HepG2 (cell line): ENCODE measurements around the gene RASGRF1. TPM values are rescaled to one million over a fixed set of nuclear protein-coding genes. Genes with fewer than 3 reads are reported as not detected.

Experiments used
- ATAC-seq: fragments of 200-7000 bp; cut with Tn5 transposase; 3 replicates; pipeline ENCODE4 v1.9.1; 2020; ENCODE audit warnings: mild to moderate bottlenecking, moderate library complexity
- BruUV-seq: library from RNA; stranded (reverse); fragments of 400-500 nt; replicated peaks from 2 replicates; lab custom pipeline; 2021; lab: Mats Ljungman, UMichigan
- CTCF ChIA-PET: fragments of 300-600 bp; formaldehyde crosslinking; extraction: SDS; loops from one replicate; lab custom pipeline; 2021; ENCODE audit warnings: low total read pairs, inconsistent platforms, low intra/inter-chr PET ratio; lab: Yijun Ruan, JAX
- POLR2A ChIA-PET: fragments of 350-600 bp; sonication (Branson Sonifier 250); formaldehyde crosslinking; loops from one replicate; lab custom pipeline; 2020; ENCODE audit warnings: antibody characterized with exemption, inconsistent platforms; lab: Yijun Ruan, JAX
- DNase-seq: peaks from one replicate; pipeline ENCODE4 v3.0.0-alpha.2; 2015; ENCODE audit warnings: low spot score
- FAIRE-seq: peaks from 3 replicates; lab custom pipeline; 2011; peaks lifted over from hg19 to GRCh38; lab: Jason Lieb, UNC
- H2AFZ ChIP-seq: one replicate; pipeline ENCODE4 v1.6.1; 2011; ENCODE audit warnings: low read length, inconsistent platforms
- H3K27ac ChIP-seq: fragments of 300-600 bp; 3 replicates; pipeline ENCODE4 v1.8.0; 2011; ENCODE audit warnings: mixed run types, mild to moderate bottlenecking, mixed read lengths, low read length, inconsistent platforms; ENCODE audit not compliant: insufficient read depth; ENCODE audit errors: extremely low read length
- H3K27me3 ChIP-seq, 2 experiments: fragments of 200-600 bp in 1 of 2; 2 replicates in 1 of 2; 3 replicates in 1 of 2; pipeline versions ENCODE4 v1.6.0 to v1.8.0; 2011; ENCODE audit warnings: low read length in 2 of 2, mild to moderate bottlenecking in 2 of 2, moderate library complexity in 2 of 2, inconsistent platforms in 1 of 2; ENCODE audit not compliant: insufficient read depth in 2 of 2, control insufficient read depth in 1 of 2
- H3K36me3 ChIP-seq, 2 experiments: fragments of 200-600 bp in 1 of 2; replicated peaks in 1 of 2; 2 replicates in 1 of 2; 3 replicates in 1 of 2; pipeline versions ENCODE4 v1.5.1 to v1.8.0; 2011; ENCODE audit warnings: low read length in 2 of 2, inconsistent platforms in 1 of 2; ENCODE audit not compliant: insufficient read depth in 2 of 2, control insufficient read depth in 1 of 2
- H3K4me1 ChIP-seq: 2 replicates; pipeline ENCODE4 v1.5.1; 2012; ENCODE audit warnings: low read length, inconsistent platforms; ENCODE audit not compliant: insufficient read depth
- H3K4me2 ChIP-seq: 2 replicates; pipeline ENCODE4 v1.6.0; 2011; ENCODE audit warnings: low read depth, low read length, inconsistent platforms
- H3K4me3 ChIP-seq, 3 experiments: fragments of 200-600 bp in 1 of 3; sonication (generic), shearing (Covaris generic) in 1 of 3; replicated peaks in 1 of 3; 2 replicates each; pipeline ENCODE4 v1.5.1; 2011 to 2016; ENCODE audit warnings: low read length in 3 of 3, inconsistent platforms in 2 of 3, low read depth in 2 of 3, mild to moderate bottlenecking in 2 of 3, control low read depth in 1 of 3, mixed read lengths in 1 of 3; ENCODE audit not compliant: insufficient read depth in 1 of 3
- H3K79me2 ChIP-seq: one replicate; pipeline ENCODE4 v1.6.1; 2011; ENCODE audit warnings: low read length, inconsistent platforms; ENCODE audit not compliant: insufficient read depth
- H3K9ac ChIP-seq: 2 replicates; pipeline ENCODE4 v1.6.0; 2011; ENCODE audit warnings: mild to moderate bottlenecking, low read depth, low read length, inconsistent platforms; ENCODE audit not compliant: insufficient read depth
- H3K9me3 ChIP-seq: 2 replicates; pipeline ENCODE4 v1.5.1; 2012; ENCODE audit warnings: mild to moderate bottlenecking, low read length
- H4K20me1 ChIP-seq: 2 replicates; pipeline ENCODE4 v1.6.0; 2011; ENCODE audit warnings: inconsistent platforms, mild to moderate bottlenecking, low read length, moderate library complexity; ENCODE audit not compliant: insufficient read depth
- AGO1 ChIP-seq: fragments of 200-400 bp; formaldehyde crosslinking; IDR thresholded peaks from 2 replicates; pipeline ENCODE4 v1.6.1; 2017; ENCODE audit warnings: mild to moderate bottlenecking, low read depth, low read length, moderate library complexity; ENCODE audit not compliant: poor library complexity, severe bottlenecking
- CREB1 ChIP-seq, 2 experiments: fragments of 450-650 bp in 1 of 2; IDR thresholded peaks; 2 replicates each; pipeline ENCODE4 v1.6.1; 2016 to 2017; ENCODE audit warnings: control low read depth in 1 of 2, mild to moderate bottlenecking in 1 of 2, missing compliant biosample characterization in 1 of 2, missing genetic modification characterization in 1 of 2
- HDAC1 ChIP-seq: sonication (generic); formaldehyde crosslinking; IDR thresholded peaks from 2 replicates; pipeline ENCODE4 v1.5.1; 2020; ENCODE audit warnings: mild to moderate bottlenecking, missing genetic modification reagents
- MXD4 ChIP-seq: IDR thresholded peaks from 2 replicates; pipeline ENCODE4 v1.6.1; 2016; ENCODE audit warnings: mild to moderate bottlenecking, missing biosample characterization, missing genetic modification reagents
- NFYC ChIP-seq: IDR thresholded peaks from 2 replicates; pipeline ENCODE4 v1.6.1; 2016; ENCODE audit warnings: missing genetic modification reagents, missing compliant biosample characterization
- PRMT3 ChIP-seq: sonication (generic); formaldehyde crosslinking; IDR thresholded peaks from 2 replicates; pipeline ENCODE4 v1.8.1; 2022; ENCODE audit warnings: low read depth, mild to moderate bottlenecking, moderate library complexity, missing genetic modification reagents, borderline replicate concordance
- SRSF9 ChIP-seq: fragments of 200-400 bp; formaldehyde crosslinking; IDR thresholded peaks from 2 replicates; pipeline ENCODE4 v1.6.1; 2018; ENCODE audit warnings: borderline replicate concordance, mild to moderate bottlenecking, low read depth, low read length; ENCODE audit not compliant: insufficient read depth, poor library complexity, severe bottlenecking
- ZNF550 ChIP-seq: sonication (generic); formaldehyde crosslinking; IDR thresholded peaks from 2 replicates; pipeline ENCODE4 v1.4.0; 2020; ENCODE audit warnings: mild to moderate bottlenecking, missing genetic modification reagents, borderline replicate concordance
- ZSCAN25 ChIP-seq: sonication (generic); formaldehyde crosslinking; IDR thresholded peaks from 2 replicates; pipeline ENCODE4 v1.8.0; 2022; ENCODE audit warnings: mild to moderate bottlenecking, missing genetic modification reagents
- WGBS: methylation state at CpG from one replicate; pipeline ENCODE4 v1.1.6; 2017; ENCODE audit warnings: low lambda C conversion rate; 5-methylcytosine and 5-hydroxymethylcytosine counted together
- in situ Hi-C: cut with HindIII; loops from 2 replicates; pipeline ENCODE4 v1.10.0; 2017; ENCODE audit warnings: low pct_unique_long_range_greater_than_20kb; ENCODE audit not compliant: extremely low pct_ligation_motif_present
- intact Hi-C: fragments of 100-400 bp; cut with micrococcal nuclease; formaldehyde crosslinking; loops from one replicate; pipeline ENCODE4 v1.10.0; 2022; ENCODE audit not compliant: unreplicated experiment
- polyA plus RNA-seq, 8 experiments: library from polyadenylated mRNA; depleted of rRNA in 3 of 8; stranded (reverse) in 7 of 8; unstranded in 1 of 8; fragments of >200 nt; fragmentation: Illumina TruSeq in 4 of 8; extraction: Trizol in 4 of 8; gene quantifications; 2 replicates each; pipeline versions ENCODE4 v1.2.1 to v1.2.3, GENCODE V29; 2011 to 2016; ENCODE audit warnings: low read depth in 4 of 8, missing spikeins in 1 of 8, mixed read lengths in 1 of 8; ENCODE audit not compliant: insufficient read depth in 1 of 8
- total RNA-seq, 5 experiments: library from RNA; depleted of rRNA; stranded (reverse); fragments of >200 nt; fragmentation: Illumina TruSeq; extraction: Trizol; gene quantifications; 2 replicates each; pipeline ENCODE4 v1.2.3, GENCODE V29; 2016; ENCODE audit warnings: low read depth in 1 of 5
- TF ChIP-seq, protein P1 (sequence below): fragments of 450-650 bp; IDR thresholded peaks from 2 replicates; pipeline ENCODE4 v1.6.1; 2017; ENCODE audit warnings: mild to moderate bottlenecking

The RASGRF1 gene
- total and polyA plus RNA-seq, 2 of the 13 experiments (the other 11 are each of a cell fraction or from before 2014, with no cell fraction given), result 0.55 to 3.0 TPM

DNA sequence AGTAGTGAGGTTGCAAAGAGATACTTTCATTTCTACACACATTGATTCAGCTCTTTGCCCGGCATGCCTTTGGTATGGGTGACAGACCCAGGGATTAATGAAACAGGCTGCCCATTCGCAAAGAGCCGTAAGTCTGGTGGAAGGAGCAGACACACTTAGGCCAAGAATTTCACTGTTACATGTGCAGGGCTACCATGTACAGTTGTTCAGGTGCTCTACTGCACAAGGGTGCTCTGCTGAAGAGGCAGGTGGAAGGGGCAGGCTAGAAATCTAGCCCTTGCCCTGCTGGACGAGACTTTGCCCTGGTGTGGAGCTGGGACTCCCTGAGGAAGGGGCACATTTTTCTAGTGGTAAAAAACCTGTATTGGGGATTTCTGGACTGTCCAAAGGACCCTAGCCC lies 26.2 kb upstream of the RASGRF1 start:
- Histone ChIP-seq H3K9me3 (no peaks in the 10 kb centered on the region), H3K36me3 (no peaks in the 10 kb centered on the region), H3K4me2 (no peak overlapping the region), H2AFZ (no peak overlapping the region), H3K27me3 (no peaks in the 10 kb centered on the region; a peak in 2 of 5 replicates), H3K79me2 (no peaks in the 10 kb centered on the region), H3K27ac (no peak overlapping the region), H3K4me3 (no peak overlapping the region), H3K4me1 (no peaks in the 10 kb centered on the region), H3K9ac (no peak overlapping the region), H4K20me1 (0 out of 2 replicates have a peak, but pooled peaks cover 3% of the 10 kb centered on the region)
- no peak for FAIRE-seq
- TF ChIP-seq MXD4 (CRISPR knock-in tag) (no peak), AGO1 (no peak), PRMT3 (no peak), ZSCAN25 (CRISPR knock-in tag) (no peak), NFYC (no peak), HDAC1 (CRISPR knock-in tag) (no peak), CREB1 (IDR thresholded peaks at IDR 0.05) (no peak), CREB1 (CRISPR knock-in tag; IDR thresholded peaks at IDR 0.05) (no peak), SRSF9 (no peak), ZNF550 (CRISPR knock-in tag) (no peak)
- TF ChIP-seq, protein P1, sequence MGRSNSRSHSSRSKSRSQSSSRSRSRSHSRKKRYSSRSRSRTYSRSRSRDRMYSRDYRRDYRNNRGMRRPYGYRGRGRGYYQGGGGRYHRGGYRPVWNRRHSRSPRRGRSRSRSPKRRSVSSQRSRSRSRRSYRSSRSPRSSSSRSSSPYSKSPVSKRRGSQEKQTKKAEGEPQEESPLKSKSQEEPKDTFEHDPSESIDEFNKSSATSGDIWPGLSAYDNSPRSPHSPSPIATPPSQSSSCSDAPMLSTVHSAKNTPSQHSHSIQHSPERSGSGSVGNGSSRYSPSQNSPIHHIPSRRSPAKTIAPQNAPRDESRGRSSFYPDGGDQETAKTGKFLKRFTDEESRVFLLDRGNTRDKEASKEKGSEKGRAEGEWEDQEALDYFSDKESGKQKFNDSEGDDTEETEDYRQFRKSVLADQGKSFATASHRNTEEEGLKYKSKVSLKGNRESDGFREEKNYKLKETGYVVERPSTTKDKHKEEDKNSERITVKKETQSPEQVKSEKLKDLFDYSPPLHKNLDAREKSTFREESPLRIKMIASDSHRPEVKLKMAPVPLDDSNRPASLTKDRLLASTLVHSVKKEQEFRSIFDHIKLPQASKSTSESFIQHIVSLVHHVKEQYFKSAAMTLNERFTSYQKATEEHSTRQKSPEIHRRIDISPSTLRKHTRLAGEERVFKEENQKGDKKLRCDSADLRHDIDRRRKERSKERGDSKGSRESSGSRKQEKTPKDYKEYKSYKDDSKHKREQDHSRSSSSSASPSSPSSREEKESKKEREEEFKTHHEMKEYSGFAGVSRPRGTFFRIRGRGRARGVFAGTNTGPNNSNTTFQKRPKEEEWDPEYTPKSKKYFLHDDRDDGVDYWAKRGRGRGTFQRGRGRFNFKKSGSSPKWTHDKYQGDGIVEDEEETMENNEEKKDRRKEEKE, result no peak
- intact Hi-C loops, result no loop called here
- POLR2A ChIA-PET, result no interaction called here
- in situ Hi-C loops, result no loop called here
- no peak for DNase-seq
- CTCF ChIA-PET, result no interaction called here
- BruUV-seq, result no TSS peak
- WGBS, result 28% methylated on average over 4 of the region's 4 CpGs
- ATAC-seq, result no peak
